Mesendoderm (in vitro differentiated cells): ENCODE measurements around the gene CBLL1. TPM values are rescaled to one million over a fixed set of nuclear protein-coding genes. Genes with fewer than 3 reads are reported as not detected.

ENCODE experiments used
- DNase-seq: peaks from one replicate; pipeline ENCODE4 v3.0.0; 2013
- H2AK5ac ChIP-seq: 2 replicates; pipeline ENCODE4 v1.6.1; 2013; ENCODE audit warnings: low read length, inconsistent platforms
- H2BK120ac ChIP-seq: 2 replicates; pipeline ENCODE4 v1.6.1; 2013; ENCODE audit warnings: low read depth, mild to moderate bottlenecking, low read length, moderate library complexity, mixed read lengths
- H2BK15ac ChIP-seq: replicated peaks from 2 replicates; pipeline ENCODE4 v1.6.1; 2013; ENCODE audit warnings: low read depth, mild to moderate bottlenecking, moderate library complexity
- H2BK5ac ChIP-seq: 2 replicates; pipeline ENCODE4 v1.6.1; 2013; ENCODE audit warnings: low read length, inconsistent platforms
- H3K18ac ChIP-seq: 2 replicates; pipeline ENCODE4 v1.6.1; 2013; ENCODE audit warnings: mild to moderate bottlenecking, low read length, mixed read lengths
- H3K23ac ChIP-seq: one replicate; pipeline ENCODE4 v1.6.1; 2013; ENCODE audit warnings: low read length
- H3K27ac ChIP-seq: 2 replicates; pipeline ENCODE4 v1.5.1; 2013; ENCODE audit warnings: low read depth, mild to moderate bottlenecking, inconsistent platforms, low read length, moderate library complexity
- H3K27me3 ChIP-seq: 2 replicates; pipeline ENCODE4 v1.6.1; 2013; ENCODE audit warnings: low read length, control low read depth, mild to moderate bottlenecking, inconsistent platforms; ENCODE audit not compliant: insufficient read depth, poor library complexity
- H3K36me3 ChIP-seq: 2 replicates; pipeline ENCODE4 v1.6.1; 2013; ENCODE audit warnings: low read length, inconsistent platforms; ENCODE audit not compliant: control insufficient read depth, insufficient read depth
- H3K4ac ChIP-seq: one replicate; pipeline ENCODE4 v1.6.1; 2013; ENCODE audit warnings: low read depth, mild to moderate bottlenecking, low read length, moderate library complexity
- H3K4me1 ChIP-seq: 2 replicates; pipeline ENCODE4 v1.6.1; 2013; ENCODE audit warnings: low read depth, low read length, inconsistent platforms; ENCODE audit not compliant: control insufficient read depth
- H3K4me2 ChIP-seq: 2 replicates; pipeline ENCODE4 v1.6.1; 2013; ENCODE audit warnings: low read length
- H3K4me3 ChIP-seq: 2 replicates; pipeline ENCODE4 v1.5.1; 2013; ENCODE audit warnings: mild to moderate bottlenecking, low read length
- H3K56ac ChIP-seq: one replicate; pipeline ENCODE4 v1.6.1; 2013; ENCODE audit warnings: low read length
- H3K79me1 ChIP-seq: 2 replicates; pipeline ENCODE4 v1.6.1; 2013; ENCODE audit warnings: low read length, inconsistent platforms
- H3K79me2 ChIP-seq: 2 replicates; pipeline ENCODE4 v1.6.1; 2013; ENCODE audit warnings: mild to moderate bottlenecking, low read length; ENCODE audit not compliant: control insufficient read depth, insufficient read depth
- H3K9ac ChIP-seq: 2 replicates; pipeline ENCODE4 v1.6.1; 2013; ENCODE audit warnings: low read length, inconsistent platforms
- H4K5ac ChIP-seq: one replicate; pipeline ENCODE4 v1.6.1; 2013; ENCODE audit warnings: low read length
- H4K8ac ChIP-seq: one replicate; pipeline ENCODE4 v1.6.1; 2013; ENCODE audit warnings: low read depth, mild to moderate bottlenecking, control low read depth, low read length, moderate library complexity
- WGBS: extraction: QIAGEN DNeasy Blood & Tissue Kit; methylation state at CpG from one replicate; pipeline ENCODE4 v1.1.7; 2013; ENCODE audit warnings: low lambda C conversion rate, missing lambda C conversion rate; ENCODE audit not compliant: insufficient coverage; ENCODE audit errors: extremely low coverage; 5-methylcytosine and 5-hydroxymethylcytosine counted together
- polyA plus RNA-seq, 2 experiments: library from polyadenylated mRNA; stranded (reverse); fragments of 200-250 nt; gene quantifications; one replicate each; pipeline ENCODE4 v1.2.3, GENCODE V29; 2013

CBLL1 gene, protein sequence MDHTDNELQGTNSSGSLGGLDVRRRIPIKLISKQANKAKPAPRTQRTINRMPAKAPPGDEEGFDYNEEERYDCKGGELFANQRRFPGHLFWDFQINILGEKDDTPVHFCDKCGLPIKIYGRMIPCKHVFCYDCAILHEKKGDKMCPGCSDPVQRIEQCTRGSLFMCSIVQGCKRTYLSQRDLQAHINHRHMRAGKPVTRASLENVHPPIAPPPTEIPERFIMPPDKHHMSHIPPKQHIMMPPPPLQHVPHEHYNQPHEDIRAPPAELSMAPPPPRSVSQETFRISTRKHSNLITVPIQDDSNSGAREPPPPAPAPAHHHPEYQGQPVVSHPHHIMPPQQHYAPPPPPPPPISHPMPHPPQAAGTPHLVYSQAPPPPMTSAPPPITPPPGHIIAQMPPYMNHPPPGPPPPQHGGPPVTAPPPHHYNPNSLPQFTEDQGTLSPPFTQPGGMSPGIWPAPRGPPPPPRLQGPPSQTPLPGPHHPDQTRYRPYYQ
- 36.4 TPM for polyA plus RNA-seq (2013, experiment 1 of 2)
- 38.2 TPM for polyA plus RNA-seq (2013, experiment 2 of 2)

DNA sequence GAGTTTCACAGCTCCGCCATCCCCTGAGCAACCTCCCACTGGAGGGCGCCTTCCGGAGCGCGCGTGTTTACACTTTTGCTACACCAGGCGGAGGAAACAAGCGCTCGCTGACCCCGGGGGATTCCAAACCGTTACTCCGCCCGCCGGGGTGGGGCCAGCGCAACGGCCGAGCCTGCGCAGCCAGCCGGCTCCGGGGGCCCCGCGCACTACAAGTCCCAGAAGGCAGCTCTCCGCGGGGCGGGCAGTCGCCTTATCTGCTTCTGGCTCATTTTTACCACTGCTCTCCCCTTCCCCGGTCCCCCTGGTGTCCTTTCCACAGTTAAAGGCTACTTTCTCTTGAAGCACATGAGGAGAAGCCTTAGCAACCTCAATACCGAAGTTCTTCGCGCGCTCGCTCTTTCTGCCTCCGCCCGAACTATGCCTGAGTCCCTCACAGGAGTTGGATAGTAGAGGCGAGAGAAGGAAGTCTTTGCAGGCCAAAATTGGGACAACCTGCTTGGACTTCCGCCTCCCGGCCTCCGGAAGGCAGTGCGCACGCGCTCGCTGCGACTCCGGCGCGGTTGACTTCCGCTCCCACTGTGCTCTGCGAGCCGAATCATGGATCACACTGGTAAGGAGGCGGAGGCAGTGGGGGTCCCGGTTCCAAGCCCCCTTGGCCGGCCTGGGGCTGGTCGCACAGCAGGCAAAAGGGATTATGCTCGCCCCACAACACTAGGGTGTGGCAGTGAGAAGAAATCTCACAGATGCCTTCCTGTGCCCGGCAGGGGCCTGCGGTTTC lies at the start of gene CBLL1:
Gene CBLL1, plus strand, starts transcription at position 576 of the 778 bp plus-strand sequence. Its CDS starts 22 bp downstream, at position 598.
- no peak within 1 kb of the TSS for H4K8ac ChIP-seq
- H3K4me1 ChIP-seq = no peaks in the 10 kb centered on the region
- DNase-seq = peak; percentile 97
- H3K27me3 ChIP-seq = no peaks in the 10 kb centered on the region
- WGBS = no CpG with 5 or more reads among the region's 56 CpGs
- no peak within 1 kb of the TSS for H2BK15ac ChIP-seq
- peaks cover 26% of the 10 kb centered on the region for H3K79me2 ChIP-seq
- no peak within 1 kb of the TSS for H4K5ac ChIP-seq
- H3K27ac ChIP-seq = peak within 1 kb of the TSS; percentile 94
- peaks cover 3% of the 10 kb centered on the region for H3K79me1 ChIP-seq
- H3K4me3 ChIP-seq = peak within 1 kb of the TSS; percentile 85
- H3K4ac ChIP-seq = peak within 1 kb of the TSS; percentile 94
- H3K56ac ChIP-seq = peak within 1 kb of the TSS; percentile 94
- H2BK5ac ChIP-seq = peak within 1 kb of the TSS; percentile 36
- H2AK5ac ChIP-seq = no peak within 1 kb of the TSS
- no peak within 1 kb of the TSS for H2BK120ac ChIP-seq
- H3K4me2 ChIP-seq = peak within 1 kb of the TSS; percentile 96
- H3K9ac ChIP-seq = peak within 1 kb of the TSS; percentile 95
- H3K18ac ChIP-seq = peak within 1 kb of the TSS; percentile 85
- H3K23ac ChIP-seq = no peak within 1 kb of the TSS
- H3K36me3 ChIP-seq = no peaks in the 10 kb centered on the region

DNA sequence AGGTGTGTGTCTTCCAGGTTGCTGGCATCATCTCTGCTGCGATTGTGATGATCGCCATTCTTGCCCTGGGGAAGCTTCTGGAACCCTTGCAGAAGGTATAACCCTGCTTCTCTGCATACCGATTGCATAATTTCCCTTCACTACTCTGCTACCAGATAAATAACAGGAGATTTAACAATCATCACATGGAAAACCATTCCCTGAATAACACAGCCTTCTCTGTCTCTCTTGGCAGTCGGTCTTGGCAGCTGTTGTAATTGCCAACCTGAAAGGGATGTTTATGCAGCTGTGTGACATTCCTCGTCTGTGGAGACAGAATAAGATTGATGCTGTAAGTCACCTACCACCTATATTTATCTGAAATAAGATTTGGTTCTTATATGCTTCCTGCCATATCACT lies 49.6 kb upstream of the CBLL1 start:
- no peak overlapping the region for H2BK15ac ChIP-seq
- H3K23ac ChIP-seq = no peak overlapping the region
- no peak overlapping the region for H3K4me2 ChIP-seq
- DNase-seq = no peak
- no peaks in the 10 kb centered on the region for H3K4me1 ChIP-seq
- WGBS = no CpG with 5 or more reads among the region's 5 CpGs
- H2BK5ac ChIP-seq = no peak overlapping the region
- no peak overlapping the region for H4K8ac ChIP-seq
- no peak overlapping the region for H3K4ac ChIP-seq
- no peaks in the 10 kb centered on the region for H3K79me2 ChIP-seq
- no peak overlapping the region for H2BK120ac ChIP-seq
- H3K79me1 ChIP-seq = no peaks in the 10 kb centered on the region
- no peak overlapping the region for H3K27ac ChIP-seq
- H3K36me3 ChIP-seq = no peaks in the 10 kb centered on the region
- H3K27me3 ChIP-seq = no peaks in the 10 kb centered on the region
- no peak overlapping the region for H3K18ac ChIP-seq
- no peak overlapping the region for H3K4me3 ChIP-seq
- no peak overlapping the region for H3K56ac ChIP-seq
- no peak overlapping the region for H2AK5ac ChIP-seq
- no peak overlapping the region for H3K9ac ChIP-seq
- no peak overlapping the region for H4K5ac ChIP-seq

DNA sequence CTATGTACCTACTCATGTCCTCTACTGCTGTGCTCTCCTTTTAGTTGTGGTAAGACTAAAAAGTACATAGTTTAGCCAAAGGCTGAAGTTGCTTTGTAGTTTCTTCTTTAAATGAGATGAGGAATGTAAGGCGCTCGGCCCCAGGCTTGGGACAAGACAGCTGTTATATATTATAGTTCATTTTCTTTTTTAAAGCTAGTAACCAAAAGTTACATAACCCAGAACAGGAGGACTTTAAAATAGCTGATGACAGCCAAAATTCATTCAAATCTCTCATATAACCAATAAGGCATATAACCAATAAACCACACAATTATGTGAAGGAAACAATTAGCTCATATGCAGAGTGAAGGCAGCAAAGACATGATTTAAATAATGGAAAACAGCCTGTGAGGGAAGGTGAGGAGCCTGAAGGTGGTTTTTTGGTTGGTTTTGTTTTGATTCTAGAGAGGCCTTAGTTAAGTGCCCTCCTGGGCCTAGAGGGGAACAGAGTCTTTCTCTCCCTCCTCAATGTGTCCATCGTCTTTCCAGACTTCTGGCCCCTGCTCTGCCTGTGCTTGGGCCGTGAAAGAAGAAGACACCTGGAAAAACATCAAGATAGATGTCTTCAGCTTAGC lies 47.5 kb upstream of the CBLL1 start:
- Histone ChIP-seq H2BK120ac (no peak overlapping the region), H3K56ac (no peak overlapping the region), H4K5ac (no peak overlapping the region), H3K79me1 (no peaks in the 10 kb centered on the region), H2BK15ac (no peak overlapping the region), H3K9ac (no peak overlapping the region), H3K4me3 (no peak overlapping the region), H3K27me3 (no peaks in the 10 kb centered on the region), H4K8ac (no peak overlapping the region), H3K18ac (no peak overlapping the region), H3K36me3 (no peaks in the 10 kb centered on the region), H3K23ac (no peak overlapping the region), H3K4ac (no peak overlapping the region), H3K27ac (no peak overlapping the region), H3K79me2 (no peaks in the 10 kb centered on the region), H2AK5ac (no peak overlapping the region), H3K4me1 (no peaks in the 10 kb centered on the region), H3K4me2 (no peak overlapping the region), H2BK5ac (no peak overlapping the region)
- no CpG with 5 or more reads among the region's 4 CpGs for WGBS
- DNase-seq = no peak

DNA sequence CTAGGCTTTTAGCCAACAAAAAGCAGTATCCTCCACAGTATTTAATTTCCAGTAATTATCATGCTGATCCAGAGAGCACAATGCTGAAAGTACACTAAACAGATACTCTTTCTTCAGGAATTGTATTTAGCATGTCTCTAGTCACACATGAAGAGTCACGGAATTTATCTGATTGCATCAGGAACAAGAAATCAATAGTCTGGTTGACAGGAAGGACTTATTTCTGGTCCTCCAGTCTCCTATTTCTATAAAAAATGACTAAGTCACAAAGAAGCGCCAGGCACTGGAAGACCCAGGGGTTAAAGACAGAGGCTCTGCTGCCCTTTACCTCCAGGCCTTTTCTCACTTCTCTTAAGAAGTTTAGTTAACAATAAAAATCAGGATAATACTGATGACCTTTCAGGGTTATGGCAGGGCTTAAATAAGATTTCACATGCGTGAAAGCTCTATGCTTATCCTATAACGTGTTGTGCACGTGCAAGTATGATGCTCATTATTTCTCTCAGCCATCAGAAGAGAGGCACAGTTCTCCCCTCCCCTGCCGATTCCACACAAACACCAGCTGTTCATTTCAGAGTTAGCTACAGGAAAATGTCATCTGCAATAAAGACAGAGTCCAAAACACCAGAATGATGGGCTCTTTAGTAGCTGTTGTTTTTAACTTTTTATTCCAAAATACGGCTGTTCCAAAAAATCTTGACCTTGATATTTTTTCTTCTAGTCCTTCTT lies 46.5 kb upstream of the CBLL1 start:
- no peak for DNase-seq
- H3K4me1 ChIP-seq = no peaks in the 10 kb centered on the region
- no peak overlapping the region for H2BK120ac ChIP-seq
- no peak overlapping the region for H2BK5ac ChIP-seq
- no peak overlapping the region for H4K5ac ChIP-seq
- no peak overlapping the region for H3K27ac ChIP-seq
- no peak overlapping the region for H3K23ac ChIP-seq
- no peak overlapping the region for H3K4me2 ChIP-seq
- H3K36me3 ChIP-seq = no peaks in the 10 kb centered on the region
- no peaks in the 10 kb centered on the region for H3K79me2 ChIP-seq
- H3K18ac ChIP-seq = no peak overlapping the region
- WGBS = no CpG with 5 or more reads among the region's 7 CpGs
- H3K56ac ChIP-seq = no peak overlapping the region
- H3K79me1 ChIP-seq = no peaks in the 10 kb centered on the region
- no peak overlapping the region for H3K4me3 ChIP-seq
- H3K4ac ChIP-seq = no peak overlapping the region
- no peak overlapping the region for H3K9ac ChIP-seq
- no peak overlapping the region for H4K8ac ChIP-seq
- no peaks in the 10 kb centered on the region for H3K27me3 ChIP-seq
- H2AK5ac ChIP-seq = no peak overlapping the region
- H2BK15ac ChIP-seq = no peak overlapping the region

DNA sequence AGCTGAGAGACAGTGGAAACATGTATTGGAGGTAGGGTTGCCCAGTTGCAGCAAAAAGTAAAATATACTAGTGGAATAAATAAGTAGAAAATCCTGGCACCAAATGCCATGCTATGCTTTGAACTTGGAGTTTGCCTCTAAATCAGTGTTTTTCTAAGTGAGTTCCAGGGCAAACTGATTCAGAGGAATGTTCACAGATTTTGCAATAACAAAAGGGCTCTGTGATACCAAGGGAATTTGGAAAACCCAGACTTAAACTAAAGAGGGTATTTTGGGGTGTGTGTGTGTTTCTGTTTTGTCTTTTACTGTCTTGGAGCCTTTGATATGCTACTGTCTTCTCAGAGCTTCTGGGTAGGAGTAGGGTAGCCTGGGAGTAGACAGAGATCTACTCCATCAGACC lies 43.4 kb upstream of the CBLL1 start:
- DNase-seq = no peak
- H3K18ac ChIP-seq = no peak overlapping the region
- no peak overlapping the region for H3K4ac ChIP-seq
- no peak overlapping the region for H3K9ac ChIP-seq
- H3K36me3 ChIP-seq = no peaks in the 10 kb centered on the region
- H3K56ac ChIP-seq = no peak overlapping the region
- H3K27ac ChIP-seq = no peak overlapping the region
- no peak overlapping the region for H2BK15ac ChIP-seq
- H3K79me1 ChIP-seq = no peaks in the 10 kb centered on the region
- no peak overlapping the region for H3K4me2 ChIP-seq
- H2AK5ac ChIP-seq = no peak overlapping the region
- H3K4me3 ChIP-seq = no peak overlapping the region
- H3K27me3 ChIP-seq = no peaks in the 10 kb centered on the region
- H3K79me2 ChIP-seq = no peaks in the 10 kb centered on the region
- no peaks in the 10 kb centered on the region for H3K4me1 ChIP-seq
- H2BK5ac ChIP-seq = no peak overlapping the region
- no peak overlapping the region for H4K8ac ChIP-seq
- H2BK120ac ChIP-seq = no peak overlapping the region
- H4K5ac ChIP-seq = no peak overlapping the region
- no peak overlapping the region for H3K23ac ChIP-seq
